Measurements from ENCODE around the gene FZD7.
A peak's percentile ranks its signal among the peaks of the same experiment; 100 is the strongest.

FZD7 gene

DNA sequence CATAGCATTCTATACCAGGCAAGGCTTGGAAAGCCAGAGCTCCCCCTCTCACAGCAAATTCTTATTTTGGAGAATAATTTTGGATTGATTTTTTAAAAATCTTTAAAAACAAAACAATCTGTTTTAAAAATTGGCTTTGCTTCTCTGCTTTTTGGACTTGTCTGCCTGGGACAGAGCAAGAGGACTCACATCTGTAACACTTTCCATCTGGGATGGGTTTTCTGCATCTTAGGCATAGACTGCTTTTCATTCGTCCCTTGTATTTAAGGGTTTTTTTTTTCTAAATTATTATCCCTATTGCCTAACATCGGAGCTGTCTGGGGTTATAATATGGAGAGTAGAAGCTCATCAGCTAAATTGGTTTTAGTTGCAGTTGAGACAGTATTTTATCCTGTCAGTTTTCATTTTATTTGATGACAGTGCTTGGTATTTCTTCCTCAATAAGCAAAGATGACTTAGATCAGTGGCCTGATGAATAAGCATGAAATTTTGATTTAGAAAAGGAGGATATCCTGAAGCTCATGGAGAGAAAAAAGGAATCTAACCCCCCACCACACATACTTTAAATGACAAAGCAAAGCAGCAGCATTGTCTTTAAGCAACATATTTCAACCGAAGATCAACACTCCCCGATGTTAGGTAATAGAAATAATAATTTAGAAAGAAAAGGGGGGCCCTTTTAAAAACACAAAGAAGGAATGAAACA is 2.3 kb upstream of the FZD7 start:
- TF ChIP-seq, protein P1, sequence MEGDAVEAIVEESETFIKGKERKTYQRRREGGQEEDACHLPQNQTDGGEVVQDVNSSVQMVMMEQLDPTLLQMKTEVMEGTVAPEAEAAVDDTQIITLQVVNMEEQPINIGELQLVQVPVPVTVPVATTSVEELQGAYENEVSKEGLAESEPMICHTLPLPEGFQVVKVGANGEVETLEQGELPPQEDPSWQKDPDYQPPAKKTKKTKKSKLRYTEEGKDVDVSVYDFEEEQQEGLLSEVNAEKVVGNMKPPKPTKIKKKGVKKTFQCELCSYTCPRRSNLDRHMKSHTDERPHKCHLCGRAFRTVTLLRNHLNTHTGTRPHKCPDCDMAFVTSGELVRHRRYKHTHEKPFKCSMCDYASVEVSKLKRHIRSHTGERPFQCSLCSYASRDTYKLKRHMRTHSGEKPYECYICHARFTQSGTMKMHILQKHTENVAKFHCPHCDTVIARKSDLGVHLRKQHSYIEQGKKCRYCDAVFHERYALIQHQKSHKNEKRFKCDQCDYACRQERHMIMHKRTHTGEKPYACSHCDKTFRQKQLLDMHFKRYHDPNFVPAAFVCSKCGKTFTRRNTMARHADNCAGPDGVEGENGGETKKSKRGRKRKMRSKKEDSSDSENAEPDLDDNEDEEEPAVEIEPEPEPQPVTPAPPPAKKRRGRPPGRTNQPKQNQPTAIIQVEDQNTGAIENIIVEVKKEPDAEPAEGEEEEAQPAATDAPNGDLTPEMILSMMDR (IDR thresholded peaks at IDR 0.05; ENCODE audit: insufficient read depth, missing control alignments): no peak
- FAIRE-seq: no peak
- DNase-seq (ENCODE audit: insufficient read length, low spot score): no peak

DNA sequence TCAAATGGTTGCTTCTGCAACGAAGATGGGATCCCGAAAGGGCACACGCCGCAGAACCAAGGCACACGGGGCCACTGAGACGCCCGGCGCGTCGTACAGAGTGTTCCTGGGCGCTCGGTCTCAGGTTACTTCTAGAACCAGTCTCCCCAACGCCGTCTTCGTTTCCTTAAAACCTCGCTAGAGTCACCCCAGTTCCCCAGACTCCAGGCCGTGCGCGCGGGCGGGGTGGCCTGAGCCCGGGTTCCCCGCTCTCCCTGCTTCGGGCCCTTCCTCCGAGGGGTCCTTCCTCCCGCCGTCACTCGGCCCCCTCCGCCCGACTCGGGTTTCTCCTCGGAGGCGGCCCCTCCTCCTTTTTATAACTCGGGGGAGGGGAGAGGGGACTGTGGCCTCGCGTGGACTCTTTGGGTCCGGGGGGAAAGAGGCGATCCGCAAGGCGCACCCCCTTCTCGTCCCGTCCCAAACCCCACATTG is 774 bp upstream of the FZD7 start:
- DNase-seq (ENCODE audit: insufficient read length, low spot score) (no peak), FAIRE-seq (no peak)
- TF ChIP-seq, protein P1 (IDR thresholded peaks at IDR 0.05; ENCODE audit: insufficient read depth, missing control alignments): no peak

DNA sequence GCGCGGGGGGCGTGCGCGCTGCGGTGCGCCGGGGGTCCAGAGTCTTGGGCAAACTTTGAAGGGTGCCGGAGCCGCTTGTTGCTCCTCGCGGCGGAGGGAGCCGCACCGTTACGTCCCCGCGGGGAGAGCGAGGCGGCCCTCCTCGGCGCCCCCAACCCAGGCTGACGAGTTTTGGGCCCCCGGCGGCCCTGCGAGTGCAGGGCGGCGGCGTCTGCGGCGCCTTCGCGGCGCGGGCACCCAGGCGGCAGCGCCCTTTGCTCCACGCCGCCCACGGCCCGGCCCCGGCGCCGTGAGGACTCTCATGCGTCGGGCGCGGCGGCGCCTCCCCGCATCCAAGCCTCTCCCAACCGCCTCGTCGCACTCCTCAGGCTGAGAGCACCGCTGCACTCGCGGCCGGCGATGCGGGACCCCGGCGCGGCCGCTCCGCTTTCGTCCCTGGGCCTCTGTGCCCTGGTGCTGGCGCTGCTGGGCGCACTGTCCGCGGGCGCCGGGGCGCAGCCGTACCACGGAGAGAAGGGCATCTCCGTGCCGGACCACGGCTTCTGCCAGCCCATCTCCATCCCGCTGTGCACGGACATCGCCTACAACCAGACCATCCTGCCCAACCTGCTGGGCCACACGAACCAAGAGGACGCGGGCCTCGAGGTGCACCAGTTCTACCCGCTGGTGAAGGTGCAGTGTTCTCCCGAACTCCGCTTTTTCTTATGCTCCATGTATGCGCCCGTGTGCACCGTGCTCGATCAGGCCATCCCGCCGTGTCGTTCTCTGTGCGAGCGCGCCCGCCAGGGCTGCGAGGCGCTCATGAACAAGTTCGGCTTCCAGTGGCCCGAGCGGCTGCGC is 814 bp downstream of the FZD7 start:
- TF ChIP-seq, protein P1 (IDR thresholded peaks at IDR 0.05; ENCODE audit: insufficient read depth, missing control alignments): no peak
- DNase-seq (ENCODE audit: insufficient read length, low spot score) (no peak), FAIRE-seq (no peak)

DNA sequence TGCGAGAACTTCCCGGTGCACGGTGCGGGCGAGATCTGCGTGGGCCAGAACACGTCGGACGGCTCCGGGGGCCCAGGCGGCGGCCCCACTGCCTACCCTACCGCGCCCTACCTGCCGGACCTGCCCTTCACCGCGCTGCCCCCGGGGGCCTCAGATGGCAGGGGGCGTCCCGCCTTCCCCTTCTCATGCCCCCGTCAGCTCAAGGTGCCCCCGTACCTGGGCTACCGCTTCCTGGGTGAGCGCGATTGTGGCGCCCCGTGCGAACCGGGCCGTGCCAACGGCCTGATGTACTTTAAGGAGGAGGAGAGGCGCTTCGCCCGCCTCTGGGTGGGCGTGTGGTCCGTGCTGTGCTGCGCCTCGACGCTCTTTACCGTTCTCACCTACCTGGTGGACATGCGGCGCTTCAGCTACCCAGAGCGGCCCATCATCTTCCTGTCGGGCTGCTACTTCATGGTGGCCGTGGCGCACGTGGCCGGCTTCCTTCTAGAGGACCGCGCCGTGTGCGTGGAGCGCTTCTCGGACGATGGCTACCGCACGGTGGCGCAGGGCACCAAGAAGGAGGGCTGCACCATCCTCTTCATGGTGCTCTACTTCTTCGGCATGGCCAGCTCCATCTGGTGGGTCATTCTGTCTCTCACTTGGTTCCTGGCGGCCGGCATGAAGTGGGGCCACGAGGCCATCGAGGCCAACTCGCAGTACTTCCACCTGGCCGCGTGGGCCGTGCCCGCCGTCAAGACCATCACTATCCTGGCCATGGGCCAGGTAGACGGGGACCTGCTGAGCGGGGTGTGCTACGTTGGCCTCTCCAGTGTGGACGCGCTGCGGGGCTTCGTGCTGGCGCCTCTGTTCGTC is 1.7 kb downstream of the FZD7 start:
- DNase-seq (ENCODE audit: insufficient read length, low spot score): no peak
- no peak for FAIRE-seq

DNA sequence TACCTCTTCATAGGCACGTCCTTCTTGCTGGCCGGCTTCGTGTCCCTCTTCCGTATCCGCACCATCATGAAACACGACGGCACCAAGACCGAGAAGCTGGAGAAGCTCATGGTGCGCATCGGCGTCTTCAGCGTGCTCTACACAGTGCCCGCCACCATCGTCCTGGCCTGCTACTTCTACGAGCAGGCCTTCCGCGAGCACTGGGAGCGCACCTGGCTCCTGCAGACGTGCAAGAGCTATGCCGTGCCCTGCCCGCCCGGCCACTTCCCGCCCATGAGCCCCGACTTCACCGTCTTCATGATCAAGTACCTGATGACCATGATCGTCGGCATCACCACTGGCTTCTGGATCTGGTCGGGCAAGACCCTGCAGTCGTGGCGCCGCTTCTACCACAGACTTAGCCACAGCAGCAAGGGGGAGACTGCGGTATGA is 2.3 kb downstream of the FZD7 start:
- no peak for DNase-seq (ENCODE audit: insufficient read length, low spot score)
- TF ChIP-seq, protein P1 (IDR thresholded peaks at IDR 0.05; ENCODE audit: insufficient read depth, missing control alignments): no peak
- FAIRE-seq: no peak

More for the DNA sequence above, 1.7 kb downstream of the FZD7 start:
- TF ChIP-seq, protein P1 (IDR thresholded peaks at IDR 0.05; ENCODE audit: insufficient read depth, missing control alignments): peak; percentile 62

DNA sequence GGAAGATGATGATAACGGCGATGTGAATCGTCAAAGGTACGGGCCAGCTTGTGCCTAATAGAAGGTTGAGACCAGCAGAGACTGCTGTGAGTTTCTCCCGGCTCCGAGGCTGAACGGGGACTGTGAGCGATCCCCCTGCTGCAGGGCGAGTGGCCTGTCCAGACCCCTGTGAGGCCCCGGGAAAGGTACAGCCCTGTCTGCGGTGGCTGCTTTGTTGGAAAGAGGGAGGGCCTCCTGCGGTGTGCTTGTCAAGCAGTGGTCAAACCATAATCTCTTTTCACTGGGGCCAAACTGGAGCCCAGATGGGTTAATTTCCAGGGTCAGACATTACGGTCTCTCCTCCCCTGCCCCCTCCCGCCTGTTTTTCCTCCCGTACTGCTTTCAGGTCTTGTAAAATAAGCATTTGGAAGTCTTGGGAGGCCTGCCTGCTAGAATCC is 3.0 kb downstream of the FZD7 start:
- TF ChIP-seq, protein P1 (IDR thresholded peaks at IDR 0.05; ENCODE audit: insufficient read depth, missing control alignments): no peak
- no peak for DNase-seq (ENCODE audit: insufficient read length, low spot score)
- FAIRE-seq: no peak
